ENCODE results near the gene USHBP1. TPM values are rescaled to one million over a fixed set of nuclear protein-coding genes. Genes with fewer than 3 reads are reported as not detected.
A peak's percentile ranks its signal among the peaks of the same experiment; 100 is the strongest.

USHBP1 gene
- total RNA-seq, 2 experiments from 2014 or later: not detected

DNA sequence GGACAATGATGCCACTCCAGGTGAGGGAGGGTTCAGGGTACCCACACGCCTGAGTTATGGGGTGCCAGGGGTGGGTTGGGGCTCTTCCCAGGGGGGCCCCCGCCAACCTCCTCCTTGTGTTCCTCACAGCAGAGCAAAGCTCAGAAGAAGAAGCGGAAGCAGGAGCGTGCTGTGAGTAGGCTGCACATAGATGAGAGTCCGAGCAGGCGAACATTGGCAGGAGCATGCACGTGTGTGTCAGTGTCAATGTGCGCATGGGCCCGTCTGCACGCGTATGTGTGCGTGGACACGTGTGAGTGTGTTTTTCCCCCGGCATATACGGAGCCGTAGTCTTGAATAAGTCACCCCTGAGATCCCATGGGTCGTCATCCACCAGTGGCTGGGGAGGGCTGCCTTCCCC lies 61.8 kb downstream of the USHBP1 start:
- CTCF ChIA-PET: no interaction called here
- no peak for DNase-seq
- H3K9me3 Mint-ChIP-seq (ENCODE audit: low read depth): no peaks in the 10 kb centered on the region
- no peak for ATAC-seq
- H3K27me3 Mint-ChIP-seq: no peaks in the 10 kb centered on the region
- H3K4me3 Mint-ChIP-seq: no peak overlapping the region
- H3K4me1 Mint-ChIP-seq: no peaks in the 10 kb centered on the region
- H3K36me3 Mint-ChIP-seq: peaks cover 58% of the 10 kb centered on the region
- H3K27ac Mint-ChIP-seq: no peak overlapping the region

DNA sequence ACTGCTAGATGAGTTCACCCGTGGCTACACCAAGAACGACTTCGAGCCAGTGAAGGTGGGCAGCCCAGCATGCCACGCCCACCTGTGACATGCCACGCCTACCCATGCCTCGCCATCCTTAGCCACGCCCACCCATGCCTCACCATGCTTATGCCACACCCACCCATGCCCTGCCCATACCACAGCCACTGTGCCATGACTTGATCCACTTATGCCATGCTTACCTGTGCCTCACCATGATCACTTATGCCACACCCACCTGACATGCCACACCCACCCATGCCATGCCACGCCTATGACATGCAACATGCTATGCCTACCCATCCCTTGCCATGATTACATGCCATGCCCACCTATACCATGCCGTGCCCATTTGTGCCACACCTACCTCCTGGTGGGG lies 62.3 kb downstream of the USHBP1 start:
- peaks cover 63% of the 10 kb centered on the region for H3K36me3 Mint-ChIP-seq

GRCh38 chr19:17200408-17201079 lies 64.0 kb downstream of the USHBP1 start:
- H3K27ac Mint-ChIP-seq: no peak overlapping the region
- DNase-seq (no peak), ATAC-seq (no peak)
- CTCF ChIA-PET: no interaction called here
- peaks cover 64% of the 10 kb centered on the region for H3K36me3 Mint-ChIP-seq
- H3K4me1 Mint-ChIP-seq: peaks cover 2% of the 10 kb centered on the region
- no peaks in the 10 kb centered on the region for H3K27me3 Mint-ChIP-seq
- H3K4me3 Mint-ChIP-seq: no peak overlapping the region
- no peaks in the 10 kb centered on the region for H3K9me3 Mint-ChIP-seq (ENCODE audit: low read depth)

More for the DNA sequence above, 62.3 kb downstream of the USHBP1 start:
- no peaks in the 10 kb centered on the region for H3K4me1 Mint-ChIP-seq
- H3K27ac Mint-ChIP-seq: no peak overlapping the region
- DNase-seq: no peak
- no peak overlapping the region for H3K4me3 Mint-ChIP-seq
- ATAC-seq: peak; percentile 32
- no peaks in the 10 kb centered on the region for H3K27me3 Mint-ChIP-seq
- no peaks in the 10 kb centered on the region for H3K9me3 Mint-ChIP-seq (ENCODE audit: low read depth)
- CTCF ChIA-PET: no interaction called here

Other genes with a start within 250 kb of the USHBP1 start
- 1 to 10 TPM in 1 of 2 experiments, under 1 TPM in 1; 0.21 to 1.3 TPM for gene CPAMD8, start 237.9 kb downstream of the USHBP1 start, total RNA-seq
- 10 to 100 TPM; 62.1 to 73.0 TPM for gene HAUS8, start 189.3 kb downstream of the USHBP1 start, total RNA-seq
- gene MYO9B, start 189.0 kb downstream of the USHBP1 start, total RNA-seq: 100 to 1,000 TPM; 280 to 356 TPM
- gene USE1, start 49.4 kb downstream of the USHBP1 start, total RNA-seq: 10 to 100 TPM; 22.1 to 23.6 TPM
- gene OCEL1, start 38.5 kb downstream of the USHBP1 start, total RNA-seq: 10 to 100 TPM; 23.3 to 27.4 TPM
- gene NR2F6, start 18.8 kb downstream of the USHBP1 start, total RNA-seq: 1 to 10 TPM; 2.7 to 4.7 TPM
- gene BABAM1, start 2.7 kb upstream of the USHBP1 start, total RNA-seq: 100 to 1,000 TPM; 113 to 117 TPM
- 10 to 100 TPM in 1 of 2 experiments, 1 to 10 TPM in 1; 9.2 to 17.2 TPM for gene ANKLE1, start 17.2 kb upstream of the USHBP1 start, total RNA-seq
- 10 to 100 TPM; 10.1 to 10.7 TPM for gene ABHD8, start 38.7 kb upstream of the USHBP1 start, total RNA-seq
- 100 to 1,000 TPM in 1 of 2 experiments, 10 to 100 TPM in 1; 94.7 to 115 TPM for gene MRPL34, start 41.1 kb upstream of the USHBP1 start, total RNA-seq
- 10 to 100 TPM; 47.7 to 58.9 TPM for gene DDA1, start 44.8 kb upstream of the USHBP1 start, total RNA-seq
- gene ANO8, start 70.1 kb upstream of the USHBP1 start, total RNA-seq: 10 to 100 TPM; 11.0 to 18.7 TPM
- 10 to 100 TPM; 40.4 to 44.4 TPM for gene GTPBP3, start 72.8 kb upstream of the USHBP1 start, total RNA-seq
- gene PLVAP, start 112.6 kb upstream of the USHBP1 start, total RNA-seq: not detected
- 1 to 10 TPM; 4.3 to 5.9 TPM for gene CCDC194, start 129.5 kb upstream of the USHBP1 start, total RNA-seq
- gene BST2, start 140.9 kb upstream of the USHBP1 start, total RNA-seq: 100 to 1,000 TPM; 298 to 361 TPM
- gene MVB12A, start 155.3 kb upstream of the USHBP1 start, total RNA-seq: 10 to 100 TPM; 40.4 to 51.1 TPM
- not detected for gene TMEM221, start 183.9 kb upstream of the USHBP1 start, total RNA-seq
- gene NXNL1, start 196.2 kb upstream of the USHBP1 start, total RNA-seq: not detected
- 1 to 10 TPM; 1.5 to 2.1 TPM for gene SLC27A1, start 205.8 kb upstream of the USHBP1 start, total RNA-seq
- 10 to 100 TPM; 59.3 to 65.4 TPM for gene PGLS, start 246.9 kb upstream of the USHBP1 start, total RNA-seq